GM08714 (cell line): ENCODE measurements around the gene DENND1B.

Experiments used
- H3K4me3 ChIP-seq: fragments of 200-500 bp; sonication (Bioruptor generic); 2 replicates; pipeline ENCODE4 v1.5.1; 2014; ENCODE audit warnings: mild to moderate bottlenecking, low read length, inconsistent platforms
- ZNF274 ChIP-seq: IDR thresholded peaks from 2 replicates; pipeline ENCODE4 v1.6.1; 2012; ENCODE audit warnings: mild to moderate bottlenecking, low read depth, low read length

Gene DENND1B

GRCh38 chr1:197671140-197671539, 104.1 kb downstream of the DENND1B start:
- no peak overlapping the region for H3K4me3 ChIP-seq
- no peak for TF ChIP-seq ZNF274

GRCh38 chr1:197666769-197667285, 108.5 kb downstream of the DENND1B start:
- no peak overlapping the region for H3K4me3 ChIP-seq

GRCh38 chr1:197664391-197664790, 110.9 kb downstream of the DENND1B start:
- TF ChIP-seq ZNF274: no peak
- no peak overlapping the region for H3K4me3 ChIP-seq

More at GRCh38 chr1:197666769-197667285, 108.5 kb downstream of the DENND1B start:
- TF ChIP-seq ZNF274: no peak

- no peak for TF ChIP-seq ZNF274
- H3K4me3 ChIP-seq: no peak overlapping the region
These were observed 111.9 kb downstream of the DENND1B start for GRCh38 chr1:197663162-197663953.

- H3K4me3 ChIP-seq: no peak overlapping the region
- no peak for TF ChIP-seq ZNF274
These were observed 114.9 kb downstream of the DENND1B start for GRCh38 chr1:197660389-197660788.

- no peak overlapping the region for H3K4me3 ChIP-seq
- no peak for TF ChIP-seq ZNF274
These were observed 116.1 kb downstream of the DENND1B start for GRCh38 chr1:197659171-197659570.

GRCh38 chr1:197649188-197649587, 126.1 kb downstream of the DENND1B start:
- no peak overlapping the region for H3K4me3 ChIP-seq
- TF ChIP-seq ZNF274: no peak

GRCh38 chr1:197638316-197638715, 137.0 kb downstream of the DENND1B start:
- H3K4me3 ChIP-seq: no peak overlapping the region
- no peak for TF ChIP-seq ZNF274

GRCh38 chr1:197637406-197637805, 137.9 kb downstream of the DENND1B start:
- H3K4me3 ChIP-seq: no peak overlapping the region
- no peak for TF ChIP-seq ZNF274

- no peak for TF ChIP-seq ZNF274
- H3K4me3 ChIP-seq: no peak overlapping the region
These were observed 141.7 kb downstream of the DENND1B start for GRCh38 chr1:197633447-197634078.

GRCh38 chr1:197632651-197633050, 142.6 kb downstream of the DENND1B start:
- TF ChIP-seq ZNF274: no peak
- no peak overlapping the region for H3K4me3 ChIP-seq

- no peak for TF ChIP-seq ZNF274
- H3K4me3 ChIP-seq: no peak overlapping the region
These were observed 143.3 kb downstream of the DENND1B start for GRCh38 chr1:197632005-197632404.

GRCh38 chr1:197622371-197622770, 152.9 kb downstream of the DENND1B start:
- H3K4me3 ChIP-seq: no peak overlapping the region
- no peak for TF ChIP-seq ZNF274

- H3K4me3 ChIP-seq: no peak overlapping the region
- TF ChIP-seq ZNF274: no peak
These were observed 153.5 kb downstream of the DENND1B start for GRCh38 chr1:197621761-197622160.

- no peak for TF ChIP-seq ZNF274
- H3K4me3 ChIP-seq: no peak overlapping the region
These were observed 154.5 kb downstream of the DENND1B start for GRCh38 chr1:197620714-197621163.
